Kidney (tissue), 14 donors: Measurements from ENCODE around the gene ISM2. TPM values are rescaled to one million over a fixed set of nuclear protein-coding genes. Genes with fewer than 3 reads are reported as not detected.

Experiments
- DNase-seq, 5 donors: peaks; one replicate each; pipeline ENCODE4 v3.0.0-alpha.2; 2013 to 2020
- FAIRE-seq: peaks from 2 replicates; lab custom pipeline; 2012; peaks lifted over from hg19 to GRCh38; lab: Jason Lieb, UNC
- H3K27ac ChIP-seq, 2 donors: one replicate each; pipeline ENCODE4 v1.7.0; 2013; ENCODE audit warnings: low read depth in 2 of 2, low read length in 2 of 2, inconsistent platforms in 1 of 2
- H3K27me3 ChIP-seq: one replicate; pipeline ENCODE4 v1.7.1; 2013; ENCODE audit warnings: low read length, inconsistent platforms; ENCODE audit not compliant: control insufficient read depth, insufficient read depth
- H3K36me3 ChIP-seq, 3 donors: one replicate each; pipeline versions ENCODE4 v1.7.0 to v1.7.1; 2013; ENCODE audit warnings: low read length in 3 of 3, control low read depth in 1 of 3, inconsistent platforms in 1 of 3; ENCODE audit not compliant: insufficient read depth in 3 of 3, control insufficient read depth in 2 of 3
- H3K4me1 ChIP-seq, 3 donors: one replicate each; pipeline versions ENCODE4 v1.7.0 to v1.7.1; 2013; ENCODE audit warnings: low read length in 3 of 3, inconsistent platforms in 1 of 3, low read depth in 1 of 3; ENCODE audit not compliant: control insufficient read depth in 2 of 3, insufficient read depth in 2 of 3
- H3K4me3 ChIP-seq, 3 donors: one replicate each; pipeline versions ENCODE4 v1.7.0 to v1.8.1; 2013; ENCODE audit warnings: low read length in 3 of 3, control low read depth in 1 of 3, inconsistent platforms in 1 of 3
- H3K9ac ChIP-seq, 3 donors: one replicate each; pipeline versions ENCODE4 v1.7.0 to v1.7.1; 2013; ENCODE audit warnings: low read length in 3 of 3, control low read depth in 1 of 3, inconsistent platforms in 1 of 3
- H3K9me3 ChIP-seq, 3 donors: one replicate each; pipeline versions ENCODE4 v1.7.0 to v1.7.1; 2013; ENCODE audit warnings: low read length in 3 of 3, control low read depth in 1 of 3, inconsistent platforms in 1 of 3; ENCODE audit not compliant: control insufficient read depth in 2 of 3, insufficient read depth in 1 of 3
- CTCF ChIP-seq: IDR thresholded peaks from 3 replicates; pipeline ENCODE4 v1.5.1; 2012; ENCODE audit warnings: mild to moderate bottlenecking, moderate library complexity, borderline replicate concordance; ENCODE audit not compliant: insufficient read depth; ENCODE audit errors: extremely low read depth
- intact Hi-C: fragments of 100-400 bp; cut with DNase I; formaldehyde crosslinking; loops from one replicate; pipeline ENCODE4 v1.11.1; 2022
- polyA plus RNA-seq: library from polyadenylated mRNA; stranded (reverse); fragments of 350-450 nt; fragmentation: Illumina TruSeq; extraction: RNeasy Lipid Tissue Mini Kit (QIAGEN cat#74804); gene quantifications from one replicate; pipeline ENCODE4 v1.2.3, GENCODE V29; 2014; ENCODE audit warnings: low read depth, low replicate concordance; ENCODE audit not compliant: insufficient read depth
- total RNA-seq: library from RNA; stranded (reverse); fragmentation: NEBNext Ultra II Directional; extraction: Animal tissue kit (Norgen Biotek cat#: 25700); gene quantifications from one replicate; pipeline ENCODE4 v1.2.1, GENCODE V29; 2021
- donor health status: control.
- donor health status: control.
- donor health status: control.
- donor health status: control.
- donor health status: control.
- donor health status: DM: yes; HTN: yes; CAD: no.
- donor health status: Normal renal cell carcinoma (clear cell type).

Gene ISM2
- total and polyA plus RNA-seq, 2 donors from 2014 or later: 0.57 to 0.80 TPM

DNA sequence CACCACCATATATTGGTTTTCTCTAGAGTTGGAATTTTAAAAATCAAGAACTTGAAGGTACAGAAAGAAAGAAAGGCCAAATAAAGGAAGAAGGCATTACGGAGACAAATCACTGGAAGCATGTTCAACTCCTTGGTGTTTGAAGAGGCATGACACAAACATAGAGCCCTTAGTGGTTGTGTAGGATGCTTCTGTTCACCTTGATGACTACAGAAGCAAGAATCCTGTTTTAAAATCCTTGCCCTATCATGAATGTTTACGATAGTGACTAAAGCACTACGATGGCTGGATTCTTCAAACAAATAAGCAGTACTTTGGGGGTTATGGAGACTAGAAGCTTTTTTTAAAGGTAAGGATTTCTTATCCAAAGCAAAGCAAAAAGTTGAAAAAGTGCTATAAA is 10.3 kb upstream of the ISM2 start:
- no peak for DNase-seq
- FAIRE-seq: no peak
- Histone ChIP-seq H3K4me1 (no peaks in the 10 kb centered on the region), H3K9ac (no peak overlapping the region), H3K27me3 (no peaks in the 10 kb centered on the region), H3K27ac (no peak overlapping the region), H3K36me3 (peaks cover 2 to 19% (median 10%) of the 10 kb centered on the region in 3 donors), H3K9me3 (no peaks in the 10 kb centered on the region), H3K4me3 (no peak overlapping the region)
- no peak for TF ChIP-seq CTCF
- intact Hi-C loops: no loop called here

GRCh38 chr14:77508249-77508648 is 9.6 kb upstream of the ISM2 start:
- no peak for TF ChIP-seq CTCF
- no peak overlapping the region for H3K9ac ChIP-seq
- DNase-seq (no peak), FAIRE-seq (no peak)
- intact Hi-C loops: no loop called here
- H3K27me3 ChIP-seq: no peaks in the 10 kb centered on the region
- H3K36me3 ChIP-seq: peaks cover 2 to 19% (median 10%) of the 10 kb centered on the region in 3 donors
- no peaks in the 10 kb centered on the region for H3K9me3 ChIP-seq
- no peak overlapping the region for H3K27ac ChIP-seq
- no peak overlapping the region for H3K4me3 ChIP-seq
- H3K4me1 ChIP-seq: no peaks in the 10 kb centered on the region

DNA sequence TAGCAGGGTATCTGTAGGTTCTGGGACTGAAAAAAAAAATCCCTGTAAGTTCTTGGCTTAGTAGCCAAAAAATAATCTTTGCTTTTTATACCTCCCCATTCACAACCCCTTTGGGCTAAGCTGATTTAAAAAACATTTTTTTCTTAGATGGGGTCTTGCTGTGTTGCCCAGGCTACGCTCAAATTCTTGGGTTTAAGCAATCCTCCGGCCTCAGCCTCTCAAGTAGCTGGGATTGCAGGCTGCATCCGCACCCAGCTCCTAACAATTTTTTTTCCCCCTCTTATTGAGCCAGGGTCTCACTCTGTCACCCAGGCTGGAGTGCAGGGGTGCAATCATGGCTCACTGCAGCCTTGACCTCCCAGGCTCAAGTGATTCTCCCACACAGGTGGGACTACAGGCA is 9.1 kb upstream of the ISM2 start:
- FAIRE-seq (no peak), DNase-seq (no peak)
- no peaks in the 10 kb centered on the region for H3K9me3 ChIP-seq
- H3K9ac ChIP-seq: no peak overlapping the region
- H3K4me1 ChIP-seq: no peaks in the 10 kb centered on the region
- H3K27ac ChIP-seq: no peak overlapping the region
- peaks cover 2 to 19% (median 10%) of the 10 kb centered on the region in 3 donors for H3K36me3 ChIP-seq
- no peak for TF ChIP-seq CTCF
- no peaks in the 10 kb centered on the region for H3K27me3 ChIP-seq
- intact Hi-C loops: no loop called here
- H3K4me3 ChIP-seq: no peak overlapping the region

DNA sequence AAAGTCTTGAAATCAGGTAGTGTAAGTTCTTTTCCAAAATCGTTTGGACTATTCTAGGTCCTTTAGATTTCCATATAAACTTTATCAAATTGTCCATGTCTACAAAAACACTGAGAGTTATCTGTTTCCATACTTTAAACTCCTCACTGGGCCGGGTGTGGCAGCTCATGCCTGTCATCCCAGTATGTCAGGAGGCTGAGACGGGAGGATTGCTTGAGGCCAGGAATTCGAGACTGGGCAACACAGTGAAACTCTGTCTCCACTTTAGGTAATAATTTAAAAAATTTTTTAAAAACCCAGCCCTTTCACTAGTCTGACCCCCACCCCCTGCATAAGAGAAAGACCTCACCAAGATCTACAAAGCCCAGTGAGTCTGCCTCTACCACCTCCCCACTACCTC is 6.4 kb upstream of the ISM2 start:
- no peaks in the 10 kb centered on the region for H3K27me3 ChIP-seq
- no peaks in the 10 kb centered on the region for H3K9me3 ChIP-seq

More for the DNA sequence above, 6.4 kb upstream of the ISM2 start:
- FAIRE-seq (no peak), DNase-seq (no peak)
- H3K4me3 ChIP-seq: no peak overlapping the region
- no peak overlapping the region for H3K9ac ChIP-seq
- TF ChIP-seq CTCF: no peak
- no peaks in the 10 kb centered on the region for H3K4me1 ChIP-seq
- intact Hi-C loops: no loop called here
- H3K36me3 ChIP-seq: peaks cover 0 to 4% (median 0%) of the 10 kb centered on the region in 3 donors
- no peak overlapping the region for H3K27ac ChIP-seq
